ENCODE results near the gene PTK6. TPM values are rescaled to one million over a fixed set of nuclear protein-coding genes. Genes with fewer than 3 reads are reported as not detected.

Gene PTK6
- total RNA-seq, 3 donors from 2014 or later (not counting 1 experiment from before 2014, with no cell fraction given), result 0.16 to 0.48 TPM; not detected in 1

DNA sequence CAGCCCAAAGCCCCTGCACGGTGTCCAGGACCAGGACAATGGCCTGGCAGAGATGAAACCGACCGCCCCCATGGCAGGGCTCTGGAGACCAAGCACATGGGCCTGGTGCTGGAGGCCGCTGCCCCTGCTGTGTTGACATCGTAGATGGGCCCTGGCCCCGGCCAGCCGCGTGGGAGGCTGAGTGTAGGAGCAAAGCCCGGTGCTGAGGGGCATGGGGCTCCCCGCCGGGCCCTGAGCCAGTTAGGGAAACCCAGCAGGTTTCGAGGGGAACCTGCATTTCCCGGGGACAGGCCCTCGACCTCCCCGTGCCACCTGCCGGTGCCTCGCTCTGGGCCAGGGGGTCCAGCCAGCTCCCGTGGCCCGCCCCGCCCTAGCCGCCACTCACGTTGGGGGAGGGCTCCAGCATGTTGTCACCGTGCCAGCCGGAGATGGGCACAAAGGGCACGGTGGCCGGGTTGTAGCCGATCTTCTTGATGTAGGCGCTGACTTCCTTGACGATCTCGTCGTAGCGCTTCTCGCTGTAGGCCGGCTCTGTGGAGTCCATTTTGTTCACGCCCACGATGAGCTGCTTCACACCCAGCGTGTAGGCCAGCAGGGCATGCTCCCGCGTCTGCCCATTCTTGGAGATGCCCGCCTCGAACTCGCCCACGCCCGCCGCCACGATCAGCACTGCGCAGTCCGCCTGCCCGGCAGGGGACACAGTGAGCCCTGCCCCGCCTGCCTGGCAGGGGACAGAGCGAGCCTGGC, 42.6 kb downstream of the PTK6 start:
- peaks cover 23% of the 10 kb centered on the region for H3K4me1 ChIP-seq (ENCODE audit: control insufficient read depth, insufficient read depth, low read length)
- Mint-ChIP-seq H3K27ac (no peak overlapping the region), H3K36me3 (no peaks in the 10 kb centered on the region), H3K4me1 (no peaks in the 10 kb centered on the region), H3K9me3 (peaks cover 0 to 8% of the 10 kb centered on the region in 2 donors), H3K4me3 (no peak overlapping the region), H3K27me3 (ENCODE audit: low read depth in 2 of 2) (peaks cover 0 to 8% of the 10 kb centered on the region in 2 donors)
- peaks cover 27% of the 10 kb centered on the region for H3K27me3 ChIP-seq (ENCODE audit: control insufficient read depth, insufficient read depth, low read length)
- TF ChIP-seq, protein P1, sequence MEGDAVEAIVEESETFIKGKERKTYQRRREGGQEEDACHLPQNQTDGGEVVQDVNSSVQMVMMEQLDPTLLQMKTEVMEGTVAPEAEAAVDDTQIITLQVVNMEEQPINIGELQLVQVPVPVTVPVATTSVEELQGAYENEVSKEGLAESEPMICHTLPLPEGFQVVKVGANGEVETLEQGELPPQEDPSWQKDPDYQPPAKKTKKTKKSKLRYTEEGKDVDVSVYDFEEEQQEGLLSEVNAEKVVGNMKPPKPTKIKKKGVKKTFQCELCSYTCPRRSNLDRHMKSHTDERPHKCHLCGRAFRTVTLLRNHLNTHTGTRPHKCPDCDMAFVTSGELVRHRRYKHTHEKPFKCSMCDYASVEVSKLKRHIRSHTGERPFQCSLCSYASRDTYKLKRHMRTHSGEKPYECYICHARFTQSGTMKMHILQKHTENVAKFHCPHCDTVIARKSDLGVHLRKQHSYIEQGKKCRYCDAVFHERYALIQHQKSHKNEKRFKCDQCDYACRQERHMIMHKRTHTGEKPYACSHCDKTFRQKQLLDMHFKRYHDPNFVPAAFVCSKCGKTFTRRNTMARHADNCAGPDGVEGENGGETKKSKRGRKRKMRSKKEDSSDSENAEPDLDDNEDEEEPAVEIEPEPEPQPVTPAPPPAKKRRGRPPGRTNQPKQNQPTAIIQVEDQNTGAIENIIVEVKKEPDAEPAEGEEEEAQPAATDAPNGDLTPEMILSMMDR (IDR thresholded peaks at IDR 0.05), result no peak
- no peaks in the 10 kb centered on the region for H3K9me3 ChIP-seq (ENCODE audit: control insufficient read depth, insufficient read depth, low read length)
- WGBS (ENCODE audit: insufficient coverage), result 89% methylated on average over 51 of the region's 51 CpGs
- no peaks in the 10 kb centered on the region for H3K36me3 ChIP-seq (ENCODE audit: control insufficient read depth, insufficient read depth, low read length)
- H3K27ac ChIP-seq (ENCODE audit: low read length), result no peak overlapping the region
- DNase-seq (no peak), ATAC-seq (no peak)
- intact Hi-C loops (cut with micrococcal nuclease), result loop anchor here (5.0 kb wide), 1 partner anchor 478 kb away; no protein-coding TSS in a partner anchor
- no peak overlapping the region for H3K4me3 ChIP-seq (ENCODE audit: low read length)

DNA sequence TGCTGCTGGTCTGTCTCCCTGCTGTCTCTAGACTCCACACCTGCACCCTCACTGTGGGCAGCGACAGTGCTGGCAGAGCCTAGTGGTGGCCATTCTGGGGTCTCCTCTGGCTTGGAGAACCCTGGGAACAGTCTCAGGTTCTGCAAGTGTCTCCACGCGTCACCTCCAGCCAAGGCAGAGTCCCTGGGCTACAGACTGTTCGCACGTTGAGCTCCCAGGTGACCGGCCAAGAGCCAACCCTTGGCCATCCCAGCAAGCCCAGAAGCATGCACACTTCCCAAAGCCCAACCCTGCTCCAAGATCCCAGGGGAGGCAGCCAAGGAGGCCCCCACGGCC, 43.1 kb downstream of the PTK6 start:
- H3K27me3 ChIP-seq (ENCODE audit: control insufficient read depth, insufficient read depth, low read length), result peaks cover 23% of the 10 kb centered on the region
- TF ChIP-seq, protein P1 (IDR thresholded peaks at IDR 0.05), result no peak
- Mint-ChIP-seq H3K36me3 (no peaks in the 10 kb centered on the region), H3K4me3 (no peak overlapping the region), H3K4me1 (no peaks in the 10 kb centered on the region), H3K27me3 (ENCODE audit: low read depth in 2 of 2) (peaks cover 0 to 8% of the 10 kb centered on the region in 2 donors), H3K9me3 (peaks cover 0 to 8% of the 10 kb centered on the region in 2 donors), H3K27ac (no peak overlapping the region)
- no peak overlapping the region for H3K4me3 ChIP-seq (ENCODE audit: low read length)
- no peaks in the 10 kb centered on the region for H3K9me3 ChIP-seq (ENCODE audit: control insufficient read depth, insufficient read depth, low read length)
- DNase-seq, result no peak
- intact Hi-C loops (cut with micrococcal nuclease), result no loop called here
- H3K27ac ChIP-seq (ENCODE audit: low read length), result no peak overlapping the region
- H3K4me1 ChIP-seq (ENCODE audit: control insufficient read depth, insufficient read depth, low read length), result peaks cover 19% of the 10 kb centered on the region
- no peak for ATAC-seq
- WGBS (ENCODE audit: insufficient coverage), result 95% methylated on average over 7 of the region's 7 CpGs
- H3K36me3 ChIP-seq (ENCODE audit: control insufficient read depth, insufficient read depth, low read length), result no peaks in the 10 kb centered on the region

DNA sequence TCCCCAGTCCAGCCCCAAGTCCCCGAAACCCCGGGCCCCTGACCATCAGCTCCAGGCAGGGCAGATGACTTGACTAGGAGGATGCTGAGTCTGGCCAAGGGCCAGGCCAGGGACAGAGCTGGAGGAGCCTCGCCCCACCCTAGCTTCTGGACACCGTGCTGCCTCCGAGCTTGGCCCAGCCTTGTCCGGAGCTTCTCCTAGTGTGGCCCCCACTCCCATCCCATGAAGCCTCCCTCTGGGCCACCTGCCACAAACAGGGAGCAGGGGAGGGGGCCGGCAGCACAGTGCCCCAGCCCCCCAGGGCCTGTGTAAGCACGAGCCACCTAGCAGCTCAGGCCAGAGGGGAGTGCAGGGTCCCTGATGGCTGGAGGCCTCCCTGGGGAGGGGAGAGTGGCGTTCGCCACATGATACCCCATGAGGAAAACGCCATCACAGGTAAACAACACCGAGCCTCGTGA, 43.6 kb downstream of the PTK6 start:
- TF ChIP-seq, protein P1 (IDR thresholded peaks at IDR 0.05), result no peak
- Mint-ChIP-seq H3K4me1 (no peaks in the 10 kb centered on the region), H3K9me3 (peaks cover 0 to 8% of the 10 kb centered on the region in 2 donors), H3K27me3 (ENCODE audit: low read depth in 2 of 2) (peaks cover 0 to 8% of the 10 kb centered on the region in 2 donors), H3K4me3 (no peak overlapping the region), H3K27ac (no peak overlapping the region), H3K36me3 (no peaks in the 10 kb centered on the region)
- intact Hi-C loops (cut with micrococcal nuclease), result no loop called here
- 78% methylated on average over 13 of the region's 13 CpGs for WGBS (ENCODE audit: insufficient coverage)
- DNase-seq, result no peak
- no peak overlapping the region for H3K27ac ChIP-seq (ENCODE audit: low read length)
- no peaks in the 10 kb centered on the region for H3K36me3 ChIP-seq (ENCODE audit: control insufficient read depth, insufficient read depth, low read length)
- no peaks in the 10 kb centered on the region for H3K9me3 ChIP-seq (ENCODE audit: control insufficient read depth, insufficient read depth, low read length)
- no peak for ATAC-seq
- no peak overlapping the region for H3K4me3 ChIP-seq (ENCODE audit: low read length)
- peaks cover 18% of the 10 kb centered on the region for H3K4me1 ChIP-seq (ENCODE audit: control insufficient read depth, insufficient read depth, low read length)
- peaks cover 25% of the 10 kb centered on the region for H3K27me3 ChIP-seq (ENCODE audit: control insufficient read depth, insufficient read depth, low read length)
